ENCODE results near the gene RBMS2. TPM values are rescaled to one million over a fixed set of nuclear protein-coding genes. Genes with fewer than 3 reads are reported as not detected.

RBMS2 gene
- polyA plus RNA-seq, 2 of the 4 experiments (the other 2 are of a cell fraction): 13.3 to 46.4 TPM

DNA sequence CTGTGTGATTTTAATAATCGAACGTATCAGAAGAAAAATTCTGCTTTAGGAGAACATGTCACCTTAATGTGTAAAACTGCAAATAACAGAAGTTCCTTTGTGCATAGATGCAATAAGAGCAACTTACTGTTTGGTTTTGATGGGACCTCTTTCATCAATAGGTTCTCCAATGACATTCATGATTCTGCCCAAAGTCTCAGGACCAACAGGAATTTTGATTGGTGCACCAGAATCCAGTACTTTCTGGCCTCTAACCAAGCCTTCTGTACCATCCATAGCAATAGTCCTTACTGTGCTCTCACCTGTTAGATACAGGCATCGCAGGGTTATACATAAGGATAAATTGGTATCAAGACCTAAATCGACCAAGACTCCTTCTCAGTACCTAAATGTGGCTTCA lies 123.0 kb downstream of the RBMS2 start:
- WGBS (ENCODE audit: missing lambda C conversion rate): 23% methylated on average over 4 of the region's 4 CpGs
- DNase-seq (ENCODE audit: low read depth in 1 of 2, low spot score in 1 of 2) (no peak), FAIRE-seq (no peak)

GRCh38 chr12:56645201-56645716 lies 123.6 kb downstream of the RBMS2 start:
- 1% methylated on average over 29 of the region's 29 CpGs for WGBS (ENCODE audit: missing lambda C conversion rate)
- Histone ChIP-seq H3K4me1 (peaks cover 17% of the 10 kb centered on the region; the same call in 2 of the 3 replicates), H3K4me2 (peak overlapping the region; percentile 79), H3K27ac (peak overlapping the region; percentile 88 to 91), H3K4me3 (peak overlapping the region; percentile 78), H3K9me3 (no peaks in the 10 kb centered on the region)
- POLR2A ChIA-PET: interaction anchor here (0.6 to 2.2 kb wide), 4 partner anchors 9 to 61 kb away, joined by 4 to 22 read pairs (median 12); partner anchors contain the start of gene PTGES3
- CTCF ChIA-PET: interaction anchor here (0.8 to 4.3 kb wide), 3 partner anchors 9 to 38 kb away, joined by 3 to 37 read pairs (median 3); no protein-coding TSS in a partner anchor
- FAIRE-seq (no peak), DNase-seq (ENCODE audit: low read depth in 1 of 2, low spot score in 1 of 2) (no peak), ATAC-seq (no peak)
- TF ChIP-seq EHF (CRISPR knock-in tag; IDR thresholded peaks at IDR 0.05): no peak
- TF ChIP-seq PBX3 (IDR thresholded peaks at IDR 0.05): no peak
- TF ChIP-seq FOXS1 (CRISPR knock-in tag; IDR thresholded peaks at IDR 0.05): no peak
- no peak for TF ChIP-seq FOSL2 (IDR thresholded peaks at IDR 0.05)
- TF ChIP-seq FOSL2 (CRISPR knock-in tag; IDR thresholded peaks at IDR 0.05): no peak
- 0 out of 2 replicates have a peak, but pooled peaks have one; percentile 19 for TF ChIP-seq GATA3 (IDR thresholded peaks at IDR 0.05; ENCODE audit: borderline replicate concordance)

More for the DNA sequence above, 123.0 kb downstream of the RBMS2 start:
- Histone ChIP-seq H3K4me2 (peak overlapping the region; percentile 79), H3K4me1 (peaks cover 17% of the 10 kb centered on the region; the same call in 2 of the 3 replicates), H3K27ac (peak overlapping the region; percentile 88 to 91), H3K9me3 (no peaks in the 10 kb centered on the region), H3K4me3 (peak overlapping the region; percentile 78)
- POLR2A ChIA-PET: interaction anchor here (1.1 kb wide), 1 partner anchor 10 kb away, joined by 4 read pairs; no protein-coding TSS in a partner anchor
- TF ChIP-seq CBX2 (IDR thresholded peaks at IDR 0.05; ENCODE audit: borderline replicate concordance, low read depth): no peak
- TF ChIP-seq CHD4 (IDR thresholded peaks at IDR 0.05; ENCODE audit: borderline replicate concordance): no peak
- TF ChIP-seq JUNB (IDR thresholded peaks at IDR 0.05): no peak
- TF ChIP-seq ZC3H11A (IDR thresholded peaks at IDR 0.05): no peak
- no peak for TF ChIP-seq MYC (IDR thresholded peaks at IDR 0.05; ENCODE audit: borderline replicate concordance, low read length)
- TF ChIP-seq MAFK (IDR thresholded peaks at IDR 0.05; ENCODE audit: partially characterized antibody): no peak
- CTCF ChIA-PET: interaction anchor here (0.5 to 4.3 kb wide), 4 partner anchors 9 to 744 kb away, joined by 3 to 37 read pairs (median 3); no protein-coding TSS in a partner anchor
- no peak for ATAC-seq

Small RNAs within 50 kb of the gene (small RNA-seq; reads per million reads assigned to genes)
- 0 to 2.4 (median 0) reads per million in 6 experiments for gene RNU6-343P
- 173 to 3,659 (median 652) reads per million in 6 experiments for gene SNORD59A

Other genes with a start within 250 kb of the RBMS2 start
- 223 and 263 TPM in 2 replicates for gene CS, start 221.5 kb upstream of the RBMS2 start, polyA plus RNA-seq (2011; rRNA removed)
- 143 to 151 TPM (median 146 TPM) in 3 replicates for gene CS, start 221.5 kb upstream of the RBMS2 start, polyA plus RNA-seq (2017; fragmentation: RNase III; extraction: RNeasy Plus Mini Kit Qiagen cat#74134 plus additional on column Dnase treatment)
- gene CNPY2, start 205.8 kb upstream of the RBMS2 start, polyA plus RNA-seq (2011; rRNA removed): 218 and 257 TPM in 2 replicates
- 150 to 158 TPM (median 155 TPM) in 3 replicates for gene CNPY2, start 205.8 kb upstream of the RBMS2 start, polyA plus RNA-seq (2017; fragmentation: RNase III; extraction: RNeasy Plus Mini Kit Qiagen cat#74134 plus additional on column Dnase treatment)
- gene PAN2, start 187.8 kb upstream of the RBMS2 start, polyA plus RNA-seq (2011; rRNA removed): 66.8 and 89.4 TPM in 2 replicates
- gene PAN2, start 187.8 kb upstream of the RBMS2 start, polyA plus RNA-seq (2017; fragmentation: RNase III; extraction: RNeasy Plus Mini Kit Qiagen cat#74134 plus additional on column Dnase treatment): 24.0 to 30.0 TPM (median 29.6 TPM) in 3 replicates
- gene IL23A, start 182.9 kb upstream of the RBMS2 start, polyA plus RNA-seq (2011; rRNA removed): 0.21 and 0.34 TPM in 2 replicates
- 0.31 to 0.34 TPM (median 0.33 TPM) in 3 replicates for gene IL23A, start 182.9 kb upstream of the RBMS2 start, polyA plus RNA-seq (2017; fragmentation: RNase III; extraction: RNeasy Plus Mini Kit Qiagen cat#74134 plus additional on column Dnase treatment)
- gene STAT2, start 161.7 kb upstream of the RBMS2 start, polyA plus RNA-seq (2011; rRNA removed): 29.5 and 40.1 TPM in 2 replicates
- 16.5 to 23.9 TPM (median 22.2 TPM) in 3 replicates for gene STAT2, start 161.7 kb upstream of the RBMS2 start, polyA plus RNA-seq (2017; fragmentation: RNase III; extraction: RNeasy Plus Mini Kit Qiagen cat#74134 plus additional on column Dnase treatment)
- gene APOF, start 159.0 kb upstream of the RBMS2 start, polyA plus RNA-seq (2011; rRNA removed): not detected in 2 replicates
- gene APOF, start 159.0 kb upstream of the RBMS2 start, polyA plus RNA-seq (2017; fragmentation: RNase III; extraction: RNeasy Plus Mini Kit Qiagen cat#74134 plus additional on column Dnase treatment): not detected in 3 replicates
- gene TIMELESS, start 72.4 kb upstream of the RBMS2 start, polyA plus RNA-seq (2011; rRNA removed): 17.6 and 34.3 TPM in 2 replicates
- 51.4 to 60.1 TPM (median 57.4 TPM) in 3 replicates for gene TIMELESS, start 72.4 kb upstream of the RBMS2 start, polyA plus RNA-seq (2017; fragmentation: RNase III; extraction: RNeasy Plus Mini Kit Qiagen cat#74134 plus additional on column Dnase treatment)
- 0.03 TPM in 1 of 2 replicates, not detected in the other for gene MIP, start 67.2 kb upstream of the RBMS2 start, polyA plus RNA-seq (2011; rRNA removed)
- gene MIP, start 67.2 kb upstream of the RBMS2 start, polyA plus RNA-seq (2017; fragmentation: RNase III; extraction: RNeasy Plus Mini Kit Qiagen cat#74134 plus additional on column Dnase treatment): not detected in 3 replicates
- gene SPRYD4, start 53.2 kb upstream of the RBMS2 start, polyA plus RNA-seq (2011; rRNA removed): 3.5 and 3.8 TPM in 2 replicates
- gene SPRYD4, start 53.2 kb upstream of the RBMS2 start, polyA plus RNA-seq (2017; fragmentation: RNase III; extraction: RNeasy Plus Mini Kit Qiagen cat#74134 plus additional on column Dnase treatment): 2.1 to 2.2 TPM (median 2.1 TPM) in 3 replicates
- 0.36 and 0.61 TPM in 2 replicates for gene GLS2, start 33.7 kb upstream of the RBMS2 start, polyA plus RNA-seq (2011; rRNA removed)
- 0.07 to 0.44 TPM (median 0.18 TPM) in 3 replicates for gene GLS2, start 33.7 kb upstream of the RBMS2 start, polyA plus RNA-seq (2017; fragmentation: RNase III; extraction: RNeasy Plus Mini Kit Qiagen cat#74134 plus additional on column Dnase treatment)
- 59.4 and 103 TPM in 2 replicates for gene BAZ2A, start 108.5 kb downstream of the RBMS2 start, polyA plus RNA-seq (2011; rRNA removed)
- 34.2 to 41.7 TPM (median 40.8 TPM) in 3 replicates for gene BAZ2A, start 108.5 kb downstream of the RBMS2 start, polyA plus RNA-seq (2017; fragmentation: RNase III; extraction: RNeasy Plus Mini Kit Qiagen cat#74134 plus additional on column Dnase treatment)
- gene ATP5F1B, start 124.2 kb downstream of the RBMS2 start, polyA plus RNA-seq (2011; rRNA removed): 1,500 and 1,639 TPM in 2 replicates
- gene ATP5F1B, start 124.2 kb downstream of the RBMS2 start, polyA plus RNA-seq (2017; fragmentation: RNase III; extraction: RNeasy Plus Mini Kit Qiagen cat#74134 plus additional on column Dnase treatment): 761 to 854 TPM (median 778 TPM) in 3 replicates
- gene PTGES3, start 166.5 kb downstream of the RBMS2 start, polyA plus RNA-seq (2011; rRNA removed): 211 and 272 TPM in 2 replicates
- 400 to 467 TPM (median 406 TPM) in 3 replicates for gene PTGES3, start 166.5 kb downstream of the RBMS2 start, polyA plus RNA-seq (2017; fragmentation: RNase III; extraction: RNeasy Plus Mini Kit Qiagen cat#74134 plus additional on column Dnase treatment)
- gene NACA, start 203.5 kb downstream of the RBMS2 start, polyA plus RNA-seq (2011; rRNA removed): 993 and 1,560 TPM in 2 replicates
- gene NACA, start 203.5 kb downstream of the RBMS2 start, polyA plus RNA-seq (2017; fragmentation: RNase III; extraction: RNeasy Plus Mini Kit Qiagen cat#74134 plus additional on column Dnase treatment): 2,331 to 2,770 TPM (median 2,562 TPM) in 3 replicates
- gene PRIM1, start 230.5 kb downstream of the RBMS2 start, polyA plus RNA-seq (2011; rRNA removed): 53.9 and 66.8 TPM in 2 replicates
- gene PRIM1, start 230.5 kb downstream of the RBMS2 start, polyA plus RNA-seq (2017; fragmentation: RNase III; extraction: RNeasy Plus Mini Kit Qiagen cat#74134 plus additional on column Dnase treatment): 43.5 to 48.1 TPM (median 44.4 TPM) in 3 replicates
- 2.0 and 2.6 TPM in 2 replicates for gene HSD17B6, start 241.5 kb downstream of the RBMS2 start, polyA plus RNA-seq (2011; rRNA removed)
- gene HSD17B6, start 241.5 kb downstream of the RBMS2 start, polyA plus RNA-seq (2017; fragmentation: RNase III; extraction: RNeasy Plus Mini Kit Qiagen cat#74134 plus additional on column Dnase treatment): 2.3 to 2.9 TPM (median 2.7 TPM) in 3 replicates

All from A549 (cell line).